Measurements from ENCODE around the gene CMTM2. TPM values are rescaled to one million over a fixed set of nuclear protein-coding genes. Genes with fewer than 3 reads are reported as not detected.
"Not testable (repeated sequence)": the region's sequence is repeated elsewhere in the genome, so short reads cannot be mapped to it uniquely, and the experiment has no call there.

CMTM2 gene
- total and polyA plus RNA-seq, 5 experiments from 2014 or later = 0.18 to 0.58 TPM; not detected in 3

DNA sequence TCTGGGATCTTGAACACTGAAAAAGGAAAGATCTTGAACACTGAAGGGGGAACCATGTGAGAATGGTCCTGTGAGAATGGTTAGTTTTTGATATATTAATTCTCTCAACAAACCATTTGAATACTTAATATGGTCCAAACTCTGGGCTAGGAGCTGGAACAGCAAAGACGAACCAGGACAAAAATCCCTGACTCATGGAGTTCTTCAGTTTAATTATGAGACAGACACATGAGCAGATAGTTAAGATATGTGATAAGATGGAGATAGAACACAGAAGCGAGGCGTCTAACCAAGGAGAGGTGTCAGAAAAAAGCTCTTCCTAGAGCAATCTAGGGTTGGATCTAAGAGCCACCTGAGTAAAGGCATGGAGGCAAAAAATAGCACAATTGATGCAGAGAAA, 25.2 kb upstream of the CMTM2 start:
- peaks cover 0 to 34% (median 0%) of the 10 kb centered on the region in 3 donors for H3K36me3 Mint-ChIP-seq
- peak overlapping the region in 7 of 10 donors; percentile 54 to 97 (median 94) for H3K27ac Mint-ChIP-seq
- DNase-seq (no peak), ATAC-seq (no peak)
- H3K9me3 Mint-ChIP-seq = peaks cover 0 to 1% (median 0%) of the 10 kb centered on the region in 9 donors
- H3K4me1 Mint-ChIP-seq = peaks cover 50 to 82% (median 72%) of the 10 kb centered on the region in 4 donors
- peak overlapping the region; percentile 92 to 99 (median 96) for H3K4me3 Mint-ChIP-seq
- H3K27me3 Mint-ChIP-seq = peaks cover 0 to 2% (median 0%) of the 10 kb centered on the region in 5 donors
- POLR2A ChIA-PET = interaction anchor here (2.8 to 14.3 kb wide), 3 partner anchors 9 to 50 kb away, joined by 28 to 213 read pairs (median 33); partner anchors contain the start of gene CMTM3

DNA sequence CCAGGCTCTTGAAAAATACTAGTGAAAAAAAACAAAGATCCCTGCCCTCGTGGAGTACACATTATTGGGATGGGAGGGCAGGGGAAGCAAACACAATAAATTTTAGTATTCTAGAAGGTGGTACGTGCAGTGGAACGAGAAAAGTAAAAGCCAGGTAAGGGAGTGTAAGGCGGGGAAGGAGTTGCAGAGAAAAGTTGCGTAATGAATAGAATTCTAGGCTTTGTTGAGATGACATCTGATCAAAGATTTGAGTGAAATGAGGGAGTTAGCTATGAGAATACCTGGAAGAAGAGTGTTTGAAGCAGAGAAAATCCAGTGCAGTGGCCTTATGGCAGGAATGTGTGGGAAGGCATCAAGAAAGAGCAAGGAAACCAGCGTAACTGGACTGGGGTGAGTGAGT, 24.8 kb upstream of the CMTM2 start:
- H3K9me3 Mint-ChIP-seq = peaks cover 0 to 1% (median 0%) of the 10 kb centered on the region in 9 donors
- peak overlapping the region in 8 of 10 donors; percentile 35 to 99 (median 95) for H3K4me3 Mint-ChIP-seq
- H3K27me3 Mint-ChIP-seq = peaks cover 0 to 2% (median 0%) of the 10 kb centered on the region in 5 donors
- peaks cover 0 to 38% (median 0%) of the 10 kb centered on the region in 3 donors for H3K36me3 Mint-ChIP-seq
- ATAC-seq (no peak), DNase-seq (no peak)
- peaks cover 48 to 80% (median 71%) of the 10 kb centered on the region in 4 donors for H3K4me1 Mint-ChIP-seq
- H3K27ac Mint-ChIP-seq = peak overlapping the region in 9 of 10 donors; percentile 11 to 96 (median 54)
- POLR2A ChIA-PET = interaction anchor here (14.3 kb wide), 1 partner anchor 30 kb away, joined by 213 read pairs; no protein-coding TSS in a partner anchor

GRCh38 chr16:66560107-66560506, 19.2 kb upstream of the CMTM2 start:
- Mint-ChIP-seq H3K27ac (peak overlapping the region in 9 of 10 donors; percentile 5 to 83 (median 20)), H3K27me3 (no peaks in the 10 kb centered on the region), H3K9me3 (no peaks in the 10 kb centered on the region), H3K4me3 (no peak overlapping the region), H3K36me3 (peaks cover 0 to 69% (median 0%) of the 10 kb centered on the region in 3 donors), H3K4me1 (peaks cover 28 to 72% (median 59%) of the 10 kb centered on the region in 4 donors)
- no peak for ATAC-seq
- DNase-seq = no peak
- POLR2A ChIA-PET = no interaction called here

DNA sequence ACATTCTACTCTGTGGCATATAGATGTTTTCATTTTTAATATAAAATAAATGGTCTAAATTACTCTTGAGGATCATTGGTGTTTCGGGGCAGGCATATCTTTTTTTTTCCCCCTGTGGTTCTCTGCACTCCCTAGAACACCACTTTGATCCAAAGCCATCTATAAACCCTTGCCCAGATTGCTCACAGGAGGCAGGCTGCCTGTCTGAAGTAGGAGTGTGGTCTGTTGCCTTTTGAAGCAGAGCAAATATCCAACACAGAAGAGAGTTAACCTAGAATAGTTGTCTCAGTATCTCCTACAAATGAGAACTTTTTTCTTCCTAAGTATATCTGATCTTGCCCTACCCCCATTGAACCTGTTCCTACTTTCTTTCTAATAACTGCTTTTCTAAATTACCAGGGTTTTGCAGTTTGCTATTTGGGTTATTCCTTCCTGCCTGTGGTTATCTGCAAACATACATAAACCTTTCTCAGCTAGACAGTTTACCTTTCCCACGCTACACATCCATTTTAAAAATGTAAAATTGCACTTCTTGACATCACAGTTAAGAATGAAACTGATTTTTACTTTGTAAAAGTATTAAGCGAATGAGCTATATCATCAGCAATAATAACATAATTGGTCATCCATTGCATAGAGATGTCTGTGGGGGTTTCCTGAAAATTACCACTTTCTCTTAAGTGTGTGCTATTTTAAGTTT, 17.7 kb upstream of the CMTM2 start:
- DNase-seq (no peak), ATAC-seq (no peak)
- POLR2A ChIA-PET = interaction anchor here (1.2 to 4.1 kb wide), 3 partner anchors 9 to 42 kb away, joined by 4 to 28 read pairs (median 13); partner anchors contain the start of gene CKLF
- Mint-ChIP-seq H3K36me3 (peaks cover 0 to 70% (median 0%) of the 10 kb centered on the region in 3 donors), H3K27me3 (no peaks in the 10 kb centered on the region), H3K27ac (peak overlapping the region in 7 of 10 donors; percentile 32 to 83 (median 60)), H3K4me1 (peaks cover 16 to 59% (median 45%) of the 10 kb centered on the region in 4 donors), H3K9me3 (no peaks in the 10 kb centered on the region), H3K4me3 (peak overlapping the region in 2 of 10 donors; percentile 15 to 37)

DNA sequence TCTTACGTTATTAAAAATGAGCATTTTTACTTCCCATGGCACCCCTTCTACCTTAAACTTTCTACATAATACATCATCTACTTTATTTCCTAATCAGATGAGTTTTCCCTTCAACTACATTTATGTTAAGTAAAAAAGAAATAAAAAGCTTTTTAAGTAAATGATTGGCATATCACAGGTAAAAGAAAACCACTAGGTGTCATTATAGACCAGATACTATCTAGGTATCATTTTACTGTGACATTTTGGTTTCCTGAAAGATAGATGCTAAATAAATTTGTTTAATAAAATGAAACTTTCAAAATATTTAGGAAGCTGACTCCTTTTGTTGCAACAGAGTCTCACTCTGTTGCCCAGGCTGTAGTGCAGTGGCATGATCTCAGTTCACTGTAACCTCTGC, 16.9 kb upstream of the CMTM2 start:
- peak in 1 of 2 donors; percentile 49 for ATAC-seq
- H3K27ac Mint-ChIP-seq = peak overlapping the region in 7 of 10 donors; percentile 18 to 81 (median 59)
- DNase-seq = peak in 3 of 10 donors; percentile 29 to 52 (median 38)
- peaks cover 15 to 57% (median 43%) of the 10 kb centered on the region in 4 donors for H3K4me1 Mint-ChIP-seq
- POLR2A ChIA-PET = interaction anchor here (0.9 to 4.1 kb wide), 4 partner anchors 10 to 41 kb away, joined by 3 to 28 read pairs (median 8); partner anchors contain the start of gene CKLF
- no peaks in the 10 kb centered on the region for H3K9me3 Mint-ChIP-seq
- H3K4me3 Mint-ChIP-seq = peak overlapping the region in 2 of 10 donors; percentile 38 to 43
- H3K27me3 Mint-ChIP-seq = no peaks in the 10 kb centered on the region
- H3K36me3 Mint-ChIP-seq = peaks cover 0 to 75% (median 4%) of the 10 kb centered on the region in 3 donors

- POLR2A ChIA-PET = interaction anchor here (0.9 to 4.1 kb wide), 4 partner anchors 11 to 41 kb away, joined by 3 to 28 read pairs (median 8); partner anchors contain the start of gene CKLF
- DNase-seq = no peak
- H3K4me1 Mint-ChIP-seq = peaks cover 13 to 51% (median 38%) of the 10 kb centered on the region in 4 donors
- no peaks in the 10 kb centered on the region for H3K9me3 Mint-ChIP-seq
- H3K36me3 Mint-ChIP-seq = peaks cover 0 to 76% (median 10%) of the 10 kb centered on the region in 3 donors
- ATAC-seq = no peak
- H3K27me3 Mint-ChIP-seq = no peaks in the 10 kb centered on the region
- H3K4me3 Mint-ChIP-seq = peak overlapping the region in 1 of 10 donors; percentile 43
- peak overlapping the region in 8 of 10 donors; percentile 12 to 81 (median 40) for H3K27ac Mint-ChIP-seq
Measured at GRCh38 chr16:66562986-66563385, 16.3 kb upstream of the CMTM2 start.

DNA sequence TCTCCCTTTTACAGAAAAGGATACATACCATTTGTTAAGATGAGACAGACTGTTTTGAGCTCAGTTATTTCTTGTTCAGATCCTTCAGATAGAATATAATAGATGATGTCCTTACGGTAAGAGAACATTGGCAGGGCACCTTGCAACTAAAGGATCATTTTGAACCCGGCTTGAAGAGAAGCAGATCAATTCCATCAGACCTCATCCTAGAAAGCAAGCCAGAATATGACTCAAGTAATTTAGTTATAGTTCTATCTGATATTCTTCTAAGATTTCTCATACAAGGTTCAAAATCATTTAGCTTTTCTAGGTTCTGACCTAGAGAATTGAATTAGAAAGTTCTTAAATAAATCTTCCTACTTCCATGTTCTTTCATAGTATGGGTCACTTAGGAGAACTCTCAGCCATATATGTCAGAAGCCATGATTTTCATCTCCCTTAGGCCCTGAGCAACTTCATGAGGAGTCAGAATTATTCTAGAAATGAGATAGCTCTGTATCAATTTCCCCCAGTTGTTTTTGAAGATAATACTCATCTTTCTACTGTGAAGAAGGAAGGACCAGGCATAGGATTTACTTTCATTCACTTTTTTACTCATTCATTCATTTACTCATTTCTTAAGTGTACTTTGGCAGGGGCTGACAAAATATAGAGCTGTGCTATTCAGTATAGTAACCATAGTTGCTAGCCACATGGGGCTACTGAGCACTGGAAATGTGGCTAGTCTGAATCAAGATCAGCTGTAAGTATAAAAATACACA, 15.5 kb upstream of the CMTM2 start:
- peak overlapping the region in 5 of 10 donors; percentile 27 to 81 (median 46) for H3K27ac Mint-ChIP-seq

GRCh38 chr16:66566051-66566901, 13.0 kb upstream of the CMTM2 start, which contains the start of gene CMTM1:
Gene CMTM1 (plus strand): TSS chr16:66566439. CDS start chr16:66566514, 75 bp downstream.
- POLR2A ChIA-PET = no interaction called here
- Mint-ChIP-seq H3K36me3 (peaks cover 0 to 50% (median 10%) of the 10 kb centered on the region in 3 donors), H3K27ac (peak within 1 kb of the TSS in 5 of 10 donors; percentile 27 to 56 (median 39)), H3K9me3 (no peaks in the 10 kb centered on the region), H3K27me3 (no peaks in the 10 kb centered on the region), H3K4me3 (no peak within 1 kb of the TSS), H3K4me1 (peaks cover 7 to 29% (median 15%) of the 10 kb centered on the region in 4 donors)
- DNase-seq = no peak
- ATAC-seq = no peak

More for the DNA sequence above, 15.5 kb upstream of the CMTM2 start:
- POLR2A ChIA-PET = interaction anchor here (1.1 to 4.1 kb wide), 2 partner anchors 12 to 25 kb away, joined by 4 to 28 read pairs; partner anchors contain the start of gene CKLF
- Mint-ChIP-seq H3K9me3 (no peaks in the 10 kb centered on the region), H3K27me3 (no peaks in the 10 kb centered on the region), H3K4me1 (peaks cover 13 to 45% (median 35%) of the 10 kb centered on the region in 4 donors), H3K4me3 (no peak overlapping the region), H3K36me3 (peaks cover 0 to 70% (median 10%) of the 10 kb centered on the region in 3 donors)
- ATAC-seq (no peak), DNase-seq (no peak)

GRCh38 chr16:66567270-66567669, 12.0 kb upstream of the CMTM2 start:
- H3K27ac Mint-ChIP-seq = peak overlapping the region in 3 of 10 donors; percentile 27 to 81 (median 44)
- H3K9me3 Mint-ChIP-seq, H3K4me3 Mint-ChIP-seq, ATAC-seq, H3K27me3 Mint-ChIP-seq, DNase-seq, POLR2A ChIA-PET: not testable (repeated sequence)
- H3K36me3 Mint-ChIP-seq = peaks cover 0 to 44% (median 10%) of the 10 kb centered on the region in 3 donors
- peaks cover 0 to 24% (median 11%) of the 10 kb centered on the region in 4 donors for H3K4me1 Mint-ChIP-seq

DNA sequence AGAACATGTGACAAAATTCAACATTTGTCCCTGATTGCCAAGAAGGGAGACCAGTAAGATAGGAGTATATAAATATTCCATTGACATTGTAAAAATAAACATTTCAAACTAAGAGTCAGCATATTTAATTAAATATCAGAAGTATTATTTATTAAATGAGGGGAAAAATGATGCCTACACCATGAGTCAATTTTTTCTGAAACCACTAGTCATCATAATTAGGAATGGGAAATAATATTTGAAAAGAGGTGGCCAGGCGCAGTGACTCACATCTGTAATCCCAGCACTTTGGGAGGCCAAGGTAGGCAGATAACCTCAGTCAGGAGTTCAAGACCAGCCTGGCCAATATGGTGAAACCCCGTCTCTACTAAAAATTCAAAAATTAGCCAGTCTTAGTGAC, 10.9 kb upstream of the CMTM2 start:
- Mint-ChIP-seq H3K36me3 (peaks cover 0 to 40% (median 10%) of the 10 kb centered on the region in 3 donors), H3K9me3 (no peaks in the 10 kb centered on the region), H3K4me1 (peaks cover 0 to 13% (median 6%) of the 10 kb centered on the region in 4 donors), H3K27ac (peak overlapping the region in 1 of 10 donors; percentile 44), H3K27me3 (no peaks in the 10 kb centered on the region), H3K4me3 (no peak overlapping the region)
- DNase-seq (no peak), ATAC-seq (no peak)
- POLR2A ChIA-PET = no interaction called here

DNA sequence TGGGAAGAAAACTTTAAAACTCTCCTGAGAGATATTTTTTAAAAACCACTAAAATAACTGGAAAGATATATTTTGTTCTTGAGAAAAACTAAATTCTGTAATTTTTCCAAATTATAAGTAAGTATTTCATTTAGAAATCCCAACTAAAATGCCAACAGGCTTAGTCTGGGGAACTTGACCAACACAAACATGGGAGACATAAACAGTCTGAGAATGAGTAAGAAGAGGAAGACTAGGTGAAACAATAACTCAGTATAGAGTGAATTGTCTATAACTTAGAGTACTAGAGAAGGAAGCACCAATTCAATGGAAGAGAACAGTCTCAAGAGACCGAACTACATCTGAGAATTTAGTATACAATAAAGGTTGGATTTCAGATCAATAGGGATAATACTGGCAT, 10.1 kb upstream of the CMTM2 start:
- ATAC-seq = no peak
- Mint-ChIP-seq H3K36me3 (peaks cover 0 to 32% (median 10%) of the 10 kb centered on the region in 3 donors), H3K4me1 (peaks cover 0 to 9% (median 3%) of the 10 kb centered on the region in 4 donors), H3K27me3 (no peaks in the 10 kb centered on the region), H3K27ac (peak overlapping the region in 4 of 10 donors; percentile 5 to 54 (median 30)), H3K4me3 (no peak overlapping the region), H3K9me3 (no peaks in the 10 kb centered on the region)
- no peak for DNase-seq
- POLR2A ChIA-PET = interaction anchor here (0.7 kb wide), 1 partner anchor 435 kb away, joined by 4 read pairs; no protein-coding TSS in a partner anchor
